Frontal cortex (tissue), 4 donors: ENCODE data around the gene REP15. TPM values are rescaled to one million over a fixed set of nuclear protein-coding genes. Genes with fewer than 3 reads are reported as not detected.
"Not testable (repeated sequence)": the region's sequence is repeated elsewhere in the genome, so short reads cannot be mapped to it uniquely, and the experiment has no call there.

Experiments
- DNase-seq, 2 donors: peaks; one replicate each; pipeline ENCODE4 v3.0.0; 2012; ENCODE audit warnings: low spot score in 2 of 2
- FAIRE-seq: peaks from 2 replicates; lab custom pipeline; 2012; peaks lifted over from hg19 to GRCh38; lab: Jason Lieb, UNC
- total RNA-seq: library from RNA; depleted of rRNA; stranded (reverse); fragments of >200 nt; gene quantifications from one replicate; pipeline ENCODE4 v1.2.3, GENCODE V29; 2014
- donor health status: control.
- donor health status: control.
- donor health status: control.

REP15 gene
- total RNA-seq, 1 donor from 2014 or later: 0.82 TPM

DNA sequence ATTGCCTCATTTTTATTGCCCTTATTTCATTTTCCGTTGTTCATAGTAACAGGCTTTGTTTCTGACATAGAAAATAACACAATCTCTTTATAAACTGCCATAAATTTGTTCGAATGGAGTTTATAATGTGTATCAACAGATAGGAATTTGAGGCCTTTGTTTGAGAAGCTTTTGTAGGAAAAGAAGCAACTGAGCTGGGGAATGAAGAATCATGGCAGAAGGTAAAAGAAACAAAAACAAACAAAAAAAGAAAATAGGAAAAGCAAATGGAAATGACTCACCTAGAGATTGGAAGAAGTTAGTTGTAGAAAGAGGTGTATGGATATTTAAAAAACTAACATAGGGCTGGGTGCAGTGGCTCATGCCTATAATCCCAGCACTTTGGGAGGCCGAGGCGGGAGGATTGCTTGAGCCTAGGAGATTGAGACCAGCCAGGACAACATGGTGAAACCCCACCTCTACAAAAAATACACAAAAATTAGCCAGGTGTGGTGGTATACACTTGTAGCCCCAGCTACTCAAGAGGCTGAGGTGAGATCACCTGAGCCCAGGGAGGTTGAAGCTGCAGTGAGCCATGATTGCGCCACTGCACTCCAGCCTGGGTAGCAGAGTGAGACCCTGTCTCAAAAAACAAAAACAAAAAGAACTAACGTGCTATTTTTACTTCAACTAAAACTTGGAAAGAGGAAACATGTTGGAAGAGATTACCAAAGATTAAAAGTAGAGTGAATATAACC, 523 bp upstream of the REP15 start:
- DNase-seq: no peak
- no peak for FAIRE-seq

DNA sequence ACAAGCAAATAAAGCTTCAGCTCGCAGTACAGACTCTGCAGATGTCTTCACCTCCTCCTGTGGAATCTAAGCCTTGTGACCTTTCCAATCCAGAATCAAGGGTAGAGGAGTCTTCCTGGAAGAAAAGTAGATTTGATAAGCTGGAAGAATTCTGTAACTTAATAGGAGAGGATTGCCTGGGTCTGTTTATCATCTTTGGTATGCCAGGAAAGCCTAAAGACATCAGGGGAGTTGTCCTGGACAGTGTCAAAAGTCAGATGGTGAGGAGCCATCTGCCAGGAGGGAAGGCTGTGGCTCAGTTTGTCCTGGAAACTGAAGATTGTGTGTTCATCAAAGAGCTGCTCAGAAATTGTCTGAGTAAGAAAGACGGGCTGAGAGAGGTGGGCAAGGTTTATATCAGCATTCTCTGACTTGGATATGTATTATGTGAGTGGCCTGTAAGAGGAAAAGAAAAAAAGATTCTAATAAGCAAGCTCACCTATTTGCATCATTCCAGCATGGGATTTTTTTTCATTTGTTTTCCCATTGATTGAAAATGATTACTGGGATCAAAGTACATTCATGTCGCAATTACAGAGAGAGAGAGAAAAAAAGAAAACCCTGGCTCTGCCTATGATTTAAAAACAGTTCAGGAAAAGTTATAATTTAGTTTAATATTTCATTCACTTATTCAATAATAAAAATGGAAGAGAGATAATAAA, 767 bp downstream of the REP15 start:
- DNase-seq: no peak
- FAIRE-seq: no peak

DNA sequence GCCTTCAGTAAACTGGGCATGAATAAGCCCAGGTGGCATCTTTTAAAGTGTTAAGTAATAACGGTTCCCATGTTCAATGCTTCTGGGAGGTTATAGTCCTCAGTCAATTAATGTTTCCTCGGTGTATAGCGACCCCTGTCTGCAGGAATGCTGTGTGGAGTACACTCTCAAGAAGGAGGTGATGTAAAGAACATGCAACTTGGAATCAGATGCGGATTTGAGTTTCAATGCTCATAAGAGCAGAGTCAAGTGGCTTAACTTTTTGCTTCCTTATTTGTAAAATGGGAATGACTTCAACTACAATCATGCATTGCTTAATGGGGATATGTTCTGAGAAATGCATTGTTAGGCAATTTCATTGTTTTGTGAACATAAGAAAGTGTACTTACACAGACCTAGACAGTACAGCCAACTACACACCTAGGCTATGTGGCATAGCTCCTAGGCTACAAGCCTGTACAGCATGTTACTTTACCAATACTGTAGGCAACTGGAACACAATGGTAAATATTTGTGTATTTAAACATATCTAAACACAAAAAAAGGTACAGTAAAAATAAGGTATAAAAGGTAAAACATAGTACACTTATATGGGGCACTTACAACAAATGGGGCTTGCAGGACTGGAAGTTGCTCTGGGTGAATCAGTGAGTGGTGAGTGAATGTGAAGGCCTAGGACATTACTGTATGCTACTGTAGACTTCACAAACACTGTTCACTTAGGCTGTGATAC, 7.6 kb downstream of the REP15 start:
- FAIRE-seq: no peak

DNA sequence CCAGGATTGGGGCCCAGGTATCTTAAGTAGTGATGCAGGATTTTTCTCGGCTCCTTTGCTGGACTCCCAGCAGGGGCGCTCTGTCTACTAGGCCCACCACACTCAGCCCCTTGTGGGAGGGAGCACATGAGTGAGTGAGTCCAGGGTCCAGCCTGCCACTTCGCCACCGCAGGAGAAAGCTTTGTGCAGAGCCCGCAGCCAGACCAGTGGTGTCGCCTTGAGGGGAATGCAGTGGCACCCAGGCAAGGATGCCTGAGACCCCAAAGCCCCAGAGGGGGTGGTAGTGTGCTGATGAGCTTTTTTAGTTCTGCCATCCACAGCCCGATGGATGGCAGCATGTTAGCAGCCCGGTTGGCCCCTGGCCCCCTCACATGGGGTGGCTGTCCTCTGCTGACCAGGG, 9.0 kb downstream of the REP15 start:
- DNase-seq (no peak), FAIRE-seq (no peak)

More for the DNA sequence above, 7.6 kb downstream of the REP15 start:
- DNase-seq: peak; percentile 5 to 33

DNA sequence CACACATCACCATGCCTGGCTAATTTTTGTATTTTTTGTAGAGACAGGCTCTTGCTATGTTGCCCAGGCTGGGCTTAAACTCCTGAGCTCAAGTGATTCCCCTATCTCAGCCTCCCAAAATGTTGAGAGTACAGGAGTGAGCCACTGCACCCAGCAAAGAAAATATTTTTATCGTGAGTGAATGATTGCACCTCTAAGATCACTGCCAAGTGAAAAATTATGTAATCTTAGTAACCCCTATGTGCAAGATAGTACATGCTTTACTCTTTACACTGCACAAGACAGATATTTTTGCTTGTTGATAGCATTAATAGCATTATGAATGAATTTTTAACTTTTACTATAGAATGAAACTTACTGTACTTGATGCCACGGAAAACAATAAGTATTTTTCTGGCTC, 11.0 kb downstream of the REP15 start:
- FAIRE-seq (no peak), DNase-seq (no peak)

DNA sequence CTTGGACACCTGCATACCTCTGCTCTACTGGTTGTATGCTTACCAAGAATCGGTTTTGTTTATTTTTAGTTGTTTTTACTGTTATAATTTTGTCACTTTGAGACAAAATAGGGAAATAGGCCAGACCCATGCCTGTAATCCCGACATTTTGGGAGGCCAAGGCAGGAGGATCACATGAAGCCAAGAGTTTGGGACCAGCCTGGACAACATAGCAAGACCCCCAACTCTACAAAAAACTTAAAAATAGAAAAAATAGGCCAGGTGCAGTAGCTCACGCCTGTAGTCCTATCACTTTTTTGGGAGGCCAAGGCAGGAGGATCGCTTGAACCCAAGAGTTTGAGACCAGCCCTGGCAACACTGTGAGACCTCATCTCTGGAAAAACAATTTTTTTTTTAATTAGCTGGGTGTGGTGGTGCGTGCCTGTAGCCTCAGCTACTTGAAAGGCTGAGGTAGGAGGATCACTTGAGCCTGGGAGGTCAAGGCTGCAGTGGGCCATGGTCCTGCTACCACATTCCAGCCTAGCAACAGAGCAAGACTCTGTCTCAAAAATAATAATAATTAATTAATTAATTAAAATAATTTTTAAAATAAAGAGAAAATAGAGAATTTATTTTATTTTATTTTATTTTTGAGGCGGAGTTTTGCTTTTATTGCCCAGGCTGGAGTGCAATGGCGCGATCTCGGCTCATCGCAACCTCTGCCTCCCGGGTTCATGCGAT, 13.1 kb downstream of the REP15 start:
- DNase-seq (no peak), FAIRE-seq (no peak)

DNA sequence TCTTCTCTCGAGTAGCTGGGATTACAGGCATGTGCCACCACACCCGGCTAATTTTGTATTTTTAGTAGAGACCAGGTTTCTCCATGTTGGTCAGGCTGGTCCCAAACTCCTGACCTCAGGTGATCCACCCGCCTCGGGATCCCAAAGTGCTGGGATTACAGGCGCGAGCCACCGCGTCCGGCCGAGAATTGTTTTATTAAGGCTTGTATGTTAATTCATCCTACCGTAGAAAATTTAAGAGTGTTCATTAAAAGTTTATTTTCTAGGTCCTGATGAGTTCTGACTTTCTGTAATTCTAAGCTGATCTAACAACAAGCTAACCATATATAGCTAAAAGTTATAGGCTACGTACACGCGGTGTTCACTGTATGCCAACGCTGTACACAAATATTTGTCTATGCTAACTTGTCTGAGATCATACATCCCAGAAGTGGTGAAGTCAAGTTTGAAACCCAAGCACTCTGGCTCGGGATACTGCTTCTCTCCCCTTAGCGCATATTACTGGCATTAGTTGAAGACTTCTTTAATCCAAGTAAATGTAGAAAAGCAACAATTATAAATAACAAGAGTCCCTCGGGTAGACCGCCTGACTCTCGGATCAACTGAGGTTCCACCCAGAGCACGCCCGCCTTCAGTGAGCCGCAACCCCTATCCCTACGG, 13.8 kb downstream of the REP15 start:
- DNase-seq: peak in 1 of 2 donors; percentile 4
- FAIRE-seq: no peak

DNA sequence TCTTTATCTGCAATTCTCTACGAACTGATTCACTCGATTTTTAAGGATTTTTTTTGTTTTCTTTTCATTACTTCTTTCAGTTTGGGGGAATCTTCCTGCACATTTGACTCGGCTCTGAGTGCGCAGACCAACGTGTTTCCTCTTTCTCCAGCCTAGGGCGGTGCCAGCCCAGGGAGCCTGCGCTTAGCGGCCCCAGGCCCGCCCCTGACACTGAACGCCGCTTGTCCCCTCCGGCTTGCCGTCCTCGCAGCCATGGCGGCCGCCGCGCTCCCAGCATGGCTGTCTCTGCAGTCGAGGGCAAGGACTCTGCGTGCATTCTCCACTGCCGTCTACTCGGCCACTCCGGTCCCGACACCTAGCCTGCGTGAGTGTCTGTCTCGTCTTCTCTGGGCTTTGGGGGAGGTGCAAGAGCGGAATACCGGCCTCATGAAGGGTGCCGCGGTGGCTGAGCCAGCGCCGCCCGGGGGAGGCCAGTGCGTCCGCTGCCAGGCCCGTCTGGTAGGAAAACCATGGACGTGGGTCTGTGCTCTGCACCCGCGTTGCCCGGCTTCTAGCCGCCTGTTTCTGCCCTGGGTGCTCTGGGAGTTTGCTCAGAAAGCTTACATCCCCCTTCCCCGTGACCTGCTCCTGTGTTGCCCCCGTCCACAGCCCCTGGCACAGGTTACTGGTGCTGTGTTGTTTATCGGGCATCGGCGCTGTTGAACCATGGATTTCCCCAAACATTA, 14.5 kb downstream of the REP15 start, which contains the start of gene MRPS35:
MRPS35 (plus strand) TSS at position 241 of the 725 bp plus-strand sequence; CDS start at position 253, 12 bp downstream.
- DNase-seq: peak; percentile 64 to 72
- FAIRE-seq: no peak

DNA sequence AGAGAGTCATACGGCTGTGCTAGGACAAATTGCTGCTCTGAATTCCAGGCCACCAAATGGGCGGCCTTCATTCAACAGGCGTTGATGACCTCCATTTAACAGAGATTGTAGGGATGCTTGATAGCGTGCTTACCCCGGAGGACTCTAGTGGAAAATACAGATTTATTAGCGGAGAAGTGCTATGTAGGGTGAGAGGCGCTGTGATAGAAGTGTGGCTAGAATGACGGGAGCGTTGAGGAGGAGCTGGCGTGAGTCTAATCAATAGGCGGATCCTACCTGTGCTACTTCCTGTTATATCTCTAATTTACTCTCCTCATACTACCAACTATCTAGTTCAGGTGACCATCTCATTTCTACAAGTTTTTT, 15.1 kb downstream of the REP15 start:
- FAIRE-seq: no peak
- no peak for DNase-seq

DNA sequence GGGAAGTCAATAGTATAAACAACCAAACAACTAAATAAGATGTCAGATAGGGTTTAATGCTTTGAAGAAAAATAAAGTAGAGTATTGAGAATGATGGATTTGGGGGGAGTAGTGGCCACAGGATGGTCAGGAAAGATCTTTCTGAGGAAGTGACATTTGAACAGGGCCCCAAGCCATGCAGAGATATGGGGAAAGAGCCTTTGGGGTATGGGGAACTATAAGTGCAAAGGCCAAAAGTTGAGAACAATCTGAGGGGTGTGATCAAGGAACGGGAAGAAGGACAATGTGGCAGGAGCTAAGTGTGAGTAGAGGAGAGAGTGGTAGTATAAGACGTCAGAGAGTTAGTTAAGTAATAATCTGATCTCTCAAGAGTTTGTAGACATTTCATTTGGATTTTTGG, 15.7 kb downstream of the REP15 start:
- DNase-seq: no peak
- no peak for FAIRE-seq

DNA sequence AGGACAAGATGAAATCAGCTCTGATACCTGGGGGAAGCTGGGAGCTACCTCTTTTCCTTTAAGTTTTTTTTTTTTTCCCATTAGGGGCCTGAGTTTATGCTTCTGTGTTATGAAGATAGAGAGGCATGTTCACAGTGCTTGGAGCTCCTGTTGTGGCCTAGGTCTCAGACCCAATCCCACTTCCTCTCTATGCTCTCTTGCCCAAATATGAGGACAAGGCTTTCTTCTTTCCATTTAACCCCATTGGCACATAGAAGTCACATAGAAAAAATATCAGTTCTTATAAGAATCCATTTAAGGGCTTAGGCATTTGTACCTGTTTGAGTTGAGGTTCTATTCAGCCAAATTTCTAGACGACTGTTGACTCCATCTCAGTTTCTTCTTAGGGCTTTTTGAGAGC, 27.0 kb downstream of the REP15 start:
- DNase-seq: no peak
- no peak for FAIRE-seq

DNA sequence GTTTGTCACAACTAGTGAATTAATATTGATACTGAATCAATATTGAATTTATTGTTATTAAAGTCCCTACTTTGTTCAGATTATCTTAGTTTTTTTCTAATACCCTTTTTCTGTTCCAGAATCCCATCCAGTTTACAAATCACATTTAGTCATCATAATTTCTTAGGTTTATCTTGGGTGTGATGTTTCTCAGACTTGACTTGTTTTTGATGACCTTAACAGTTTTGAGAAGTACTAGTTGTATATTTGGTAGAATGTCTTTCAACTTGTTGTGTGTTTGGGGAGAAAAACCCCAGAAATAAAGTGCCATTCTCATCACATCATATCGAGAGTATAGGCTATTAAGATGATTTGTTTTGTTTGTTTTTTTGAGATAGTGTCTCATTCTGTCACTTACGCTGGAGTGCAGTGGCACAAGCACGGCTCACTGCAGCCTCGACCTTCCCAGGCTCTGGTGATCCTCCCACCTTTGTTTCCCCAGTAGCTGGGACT, 33.9 kb downstream of the REP15 start:
- DNase-seq (no peak), FAIRE-seq (no peak)

DNA sequence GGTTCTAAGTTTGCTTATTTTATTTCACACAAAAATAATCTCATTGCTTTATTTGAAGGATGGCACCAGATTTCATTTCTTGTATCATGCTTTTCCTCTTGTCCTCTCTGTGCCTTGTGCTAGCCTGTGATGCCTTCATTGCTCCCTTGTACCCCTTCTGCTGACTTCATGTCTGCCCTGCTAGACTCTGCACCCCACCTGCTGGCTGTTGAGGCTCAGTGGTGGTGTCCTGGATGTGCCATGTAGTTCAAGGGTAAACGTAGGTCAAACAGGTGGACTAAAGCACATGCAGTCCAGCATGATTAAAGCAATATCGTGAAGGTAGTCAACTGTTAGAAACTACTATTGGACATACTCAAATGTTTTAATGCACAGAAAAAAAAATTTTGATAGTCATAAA, 36.0 kb downstream of the REP15 start:
- DNase-seq (no peak), FAIRE-seq (no peak)

DNA sequence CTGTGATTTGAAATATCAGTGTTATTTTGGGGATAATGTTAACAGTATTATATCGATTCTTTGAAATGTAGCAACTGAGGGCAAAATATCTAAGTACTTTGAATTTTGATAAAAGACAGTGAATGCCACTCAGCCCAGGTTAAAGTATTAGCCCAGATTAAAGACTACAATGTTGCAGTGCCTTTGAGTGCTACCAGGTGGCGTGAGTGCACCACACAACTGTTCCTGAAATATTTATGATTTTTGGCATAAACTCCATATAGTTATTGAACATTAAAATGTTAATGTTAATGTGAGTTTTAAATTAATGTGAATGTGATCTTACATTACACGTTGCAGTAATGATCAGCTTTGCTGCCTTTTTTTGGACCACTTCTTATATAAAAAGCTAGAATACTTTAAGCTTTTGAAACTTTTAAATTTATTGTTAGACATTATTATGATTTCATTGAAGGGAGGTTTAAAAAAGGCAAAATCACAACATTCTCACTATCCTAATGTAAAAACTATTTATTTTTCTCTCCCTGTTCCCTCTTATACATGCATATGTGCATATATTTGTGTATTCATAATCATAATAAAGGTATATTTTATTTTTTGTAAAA, 36.9 kb downstream of the REP15 start:
- peak; percentile 48 for FAIRE-seq

DNA sequence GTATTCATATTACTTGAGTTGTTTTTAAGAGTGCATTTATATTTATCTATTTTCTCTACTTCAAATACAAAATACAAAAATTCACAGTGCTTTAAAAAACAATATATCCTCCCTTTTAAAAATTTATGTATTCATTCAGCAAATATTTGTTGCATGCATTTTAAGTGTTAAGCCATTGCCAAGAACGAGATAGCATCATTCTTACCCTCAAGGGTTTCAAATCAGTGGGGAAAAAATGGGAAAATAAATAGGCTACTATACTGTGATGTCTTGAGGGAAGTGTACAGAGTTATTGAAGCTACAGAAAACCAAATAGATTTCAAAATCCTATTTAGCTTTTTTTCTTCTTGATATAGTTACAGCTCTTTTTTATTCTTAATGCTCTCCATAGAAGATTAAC, 37.5 kb downstream of the REP15 start:
- FAIRE-seq: peak; percentile 28
- DNase-seq: no peak

More for the DNA sequence above, 36.9 kb downstream of the REP15 start:
- DNase-seq: no peak

DNA sequence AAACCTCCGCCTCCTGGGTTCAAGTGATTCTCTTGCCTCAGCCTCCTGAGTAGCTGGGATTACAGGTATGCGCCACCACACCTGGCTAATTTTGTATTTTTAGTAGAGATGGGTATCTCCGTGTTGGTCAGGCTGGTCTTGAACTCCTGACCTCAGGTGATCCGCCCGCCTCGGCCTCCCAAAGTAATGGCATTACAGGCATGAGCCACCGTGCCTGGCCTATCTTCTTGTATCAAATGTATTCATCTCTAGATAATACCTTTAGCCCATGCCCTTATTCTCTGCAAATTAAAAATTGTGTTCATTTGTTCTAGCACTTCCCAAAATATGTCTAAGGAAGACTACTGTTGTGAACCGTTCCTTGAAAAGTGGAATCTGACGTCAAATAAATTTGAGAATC, 38.1 kb downstream of the REP15 start:
- FAIRE-seq, DNase-seq: not testable (repeated sequence)

DNA sequence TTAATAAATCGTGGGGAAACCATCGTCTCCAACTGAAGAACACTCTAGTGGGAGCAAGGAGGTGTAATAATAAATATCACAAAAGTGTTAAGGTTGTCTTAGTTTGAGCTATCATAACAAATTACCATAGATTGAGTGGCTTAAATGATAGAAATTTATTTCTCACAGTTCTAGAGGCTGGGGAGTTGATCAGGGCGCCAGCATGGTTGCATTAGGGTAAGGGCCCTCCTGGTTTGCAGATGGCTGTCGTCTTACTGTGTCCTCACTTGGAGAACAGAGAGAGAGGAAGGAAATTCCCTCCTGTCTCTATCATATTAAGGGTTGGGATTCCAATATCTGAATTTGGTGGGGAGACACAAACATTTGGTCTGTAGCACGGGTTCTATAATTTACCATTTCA, 47.4 kb downstream of the REP15 start:
- DNase-seq (no peak), FAIRE-seq (no peak)

DNA sequence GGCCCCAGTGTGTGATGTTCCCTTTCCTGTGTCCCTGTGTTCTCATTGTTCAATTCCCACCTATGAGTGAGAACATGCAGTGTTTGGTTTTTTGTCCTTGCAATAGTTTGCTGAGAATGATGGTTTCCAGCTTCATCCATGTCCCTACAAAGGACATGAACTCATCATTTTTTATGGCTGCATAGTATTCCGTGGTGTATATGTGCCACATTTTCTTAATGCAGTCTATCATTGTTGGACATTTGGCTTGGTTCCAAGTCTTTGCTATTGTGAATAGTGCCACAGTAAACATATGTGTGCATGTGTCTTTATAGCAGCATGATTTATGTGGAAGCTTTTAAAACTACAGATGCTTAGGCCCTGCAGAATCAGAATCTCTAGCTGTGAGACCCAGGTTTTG, 49.5 kb downstream of the REP15 start:
- not testable (repeated sequence) for DNase-seq, FAIRE-seq
